Pons (tissue), 1 donor: ENCODE measurements around the gene KCNE1.
"Not testable (repeated sequence)": the region's sequence is repeated elsewhere in the genome, so short reads cannot be mapped to it uniquely, and the experiment has no call there.

Experiments used
- DNase-seq: peaks from one replicate; pipeline ENCODE4 v3.0.0-alpha.2; 2016; ENCODE audit warnings: low spot score

KCNE1 gene

DNA sequence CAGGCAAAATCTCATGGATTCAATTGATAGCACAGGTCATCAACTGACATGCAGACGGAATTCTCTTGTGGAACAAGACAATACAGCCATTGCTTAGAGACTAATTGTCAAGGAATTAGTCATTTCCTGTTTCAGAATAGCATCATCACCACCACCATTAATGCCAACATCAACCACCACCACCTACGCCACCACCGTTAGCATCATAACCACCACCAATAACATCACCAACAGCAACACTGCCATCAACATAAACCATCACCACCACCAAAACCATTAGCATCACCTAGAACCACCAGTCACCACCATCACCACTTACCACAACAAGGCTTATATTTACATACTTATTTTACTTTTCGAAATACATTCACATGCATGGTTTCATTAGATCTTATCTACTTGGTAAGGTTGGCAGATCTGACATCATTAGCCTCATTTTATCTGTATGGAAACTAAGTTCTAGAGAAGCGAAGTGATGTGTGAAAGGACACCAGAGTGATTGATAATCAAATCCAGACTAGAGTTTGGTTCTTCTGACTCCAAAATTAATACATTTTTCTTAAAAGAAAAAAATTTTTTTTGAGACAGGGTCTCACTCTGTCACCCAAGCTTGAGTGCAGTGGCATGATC lies 94.4 kb downstream of the KCNE1 start:
- DNase-seq, result not testable (repeated sequence)

DNA sequence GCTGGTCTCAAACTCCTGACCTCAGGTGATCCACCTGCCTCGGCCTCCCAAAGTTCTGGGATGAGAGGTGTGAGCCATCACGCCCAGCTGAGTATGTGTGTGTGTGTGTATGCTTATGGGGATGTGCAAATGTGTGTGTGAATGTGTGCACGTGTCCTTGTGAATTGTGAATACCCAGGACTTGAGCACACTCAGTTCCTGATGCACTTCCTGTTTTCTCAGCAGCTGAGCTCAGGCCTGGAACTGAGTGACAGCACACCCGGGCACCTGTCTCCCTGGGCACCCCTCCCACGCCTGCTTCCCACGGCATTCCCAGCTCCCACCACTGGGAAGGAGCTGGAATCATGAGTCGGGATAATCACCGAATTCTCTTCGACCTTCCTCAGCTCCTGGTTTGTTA lies 104.7 kb downstream of the KCNE1 start:
- DNase-seq, result not testable (repeated sequence)

DNA sequence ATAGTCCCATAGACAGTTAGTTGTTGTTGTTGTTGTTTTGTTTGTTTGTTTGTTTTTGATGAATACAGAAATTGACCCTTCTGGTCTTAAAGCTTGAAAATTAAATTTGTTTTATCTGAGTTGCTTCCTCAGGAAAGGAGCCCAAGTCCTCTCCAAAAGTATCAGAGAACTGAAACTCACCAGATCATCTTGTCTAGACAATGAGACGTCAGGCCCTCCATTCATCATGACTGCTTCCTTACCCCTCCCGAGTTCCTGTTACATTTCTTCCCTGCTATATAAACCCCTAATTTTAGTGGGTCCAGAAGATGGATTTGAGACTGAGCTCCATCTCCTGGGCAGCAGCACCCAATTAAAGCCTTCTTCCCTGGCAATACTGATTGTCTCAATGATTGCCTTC lies 105.3 kb downstream of the KCNE1 start:
- DNase-seq, result not testable (repeated sequence)

DNA sequence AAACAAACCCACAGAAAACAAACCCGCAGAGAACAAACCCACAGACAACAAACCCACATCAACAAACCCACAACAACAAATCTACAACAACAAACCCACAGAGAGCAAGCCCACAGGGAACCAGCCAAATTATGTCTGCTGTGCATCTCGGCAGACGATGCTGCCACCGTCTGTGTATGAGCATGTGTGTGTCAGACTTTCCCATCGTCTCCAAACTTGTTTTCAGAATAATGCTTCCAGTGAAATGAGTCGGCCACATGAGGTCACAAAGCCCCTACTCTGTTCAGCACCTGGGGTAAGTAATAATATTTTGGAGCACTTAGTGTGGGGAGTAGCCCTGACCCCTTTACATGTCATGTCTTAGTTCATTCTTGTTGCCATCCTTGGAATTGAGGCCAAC lies 105.9 kb downstream of the KCNE1 start:
- not testable (repeated sequence) for DNase-seq

DNA sequence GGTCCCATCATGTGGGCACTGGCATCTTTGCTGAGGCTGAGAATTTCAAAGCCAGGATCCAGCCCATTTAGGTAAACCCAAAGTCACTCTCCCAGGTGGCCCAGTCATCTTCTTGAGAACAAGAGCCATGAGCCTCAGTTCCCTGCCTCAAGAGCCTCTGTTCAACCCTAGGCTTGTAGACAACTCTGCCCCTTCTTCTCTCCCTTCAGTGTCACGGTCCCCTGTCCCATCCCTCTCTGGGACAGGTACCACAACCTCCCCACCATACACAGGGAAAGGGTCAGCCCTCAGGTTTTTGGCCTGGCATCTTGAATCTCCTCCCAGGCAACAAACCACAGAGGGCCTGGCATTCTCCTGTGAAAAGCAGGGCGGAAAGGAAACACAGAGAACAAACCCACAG lies 106.3 kb downstream of the KCNE1 start:
- DNase-seq, result not testable (repeated sequence)

DNA sequence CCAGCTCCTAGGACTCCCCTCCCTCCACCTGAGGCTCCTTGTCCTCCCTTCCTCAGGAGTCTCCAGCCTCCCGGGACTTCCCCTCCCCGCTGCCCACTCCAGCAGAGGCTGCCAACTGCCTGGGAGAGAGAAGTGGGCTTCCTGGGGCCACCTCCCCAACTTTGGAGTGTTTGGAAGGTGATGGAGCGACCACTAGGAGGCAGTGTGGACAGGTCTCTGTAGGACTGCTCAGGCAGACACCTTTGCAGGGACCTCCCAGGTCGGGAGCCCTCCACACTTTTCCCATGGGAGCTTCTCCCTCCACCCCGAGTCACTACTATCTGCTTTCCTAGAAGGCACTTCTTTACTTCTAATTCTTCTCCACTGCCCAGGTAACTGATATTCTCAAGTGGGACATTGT lies 107.3 kb downstream of the KCNE1 start:
- DNase-seq, result not testable (repeated sequence)

DNA sequence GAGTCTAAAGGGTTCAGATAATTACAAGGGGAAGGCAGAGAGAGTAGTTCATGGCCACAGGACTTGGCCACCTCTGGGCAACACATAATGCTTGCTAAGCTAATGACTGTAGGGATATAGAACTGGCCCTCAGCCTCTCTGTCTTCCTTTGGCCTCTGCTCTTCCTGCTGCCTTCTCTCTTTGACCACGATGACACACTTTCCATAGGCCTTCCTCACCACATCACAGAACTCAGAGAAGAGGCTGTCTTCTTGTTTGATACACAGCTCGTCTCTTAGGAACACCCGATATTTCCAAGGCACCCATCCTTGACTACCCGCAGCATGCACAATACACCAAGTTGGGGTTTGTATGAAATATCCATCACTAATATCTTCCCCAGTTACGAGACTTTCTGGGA lies 111.5 kb downstream of the KCNE1 start:
- not testable (repeated sequence) for DNase-seq
